Central memory CD4-positive, alpha-beta T cell (primary cell): ENCODE data around the gene RASD2.

Experiments used
- DNase-seq: peaks from one replicate; pipeline ENCODE4 v3.0.0; 2022

Gene RASD2

DNA sequence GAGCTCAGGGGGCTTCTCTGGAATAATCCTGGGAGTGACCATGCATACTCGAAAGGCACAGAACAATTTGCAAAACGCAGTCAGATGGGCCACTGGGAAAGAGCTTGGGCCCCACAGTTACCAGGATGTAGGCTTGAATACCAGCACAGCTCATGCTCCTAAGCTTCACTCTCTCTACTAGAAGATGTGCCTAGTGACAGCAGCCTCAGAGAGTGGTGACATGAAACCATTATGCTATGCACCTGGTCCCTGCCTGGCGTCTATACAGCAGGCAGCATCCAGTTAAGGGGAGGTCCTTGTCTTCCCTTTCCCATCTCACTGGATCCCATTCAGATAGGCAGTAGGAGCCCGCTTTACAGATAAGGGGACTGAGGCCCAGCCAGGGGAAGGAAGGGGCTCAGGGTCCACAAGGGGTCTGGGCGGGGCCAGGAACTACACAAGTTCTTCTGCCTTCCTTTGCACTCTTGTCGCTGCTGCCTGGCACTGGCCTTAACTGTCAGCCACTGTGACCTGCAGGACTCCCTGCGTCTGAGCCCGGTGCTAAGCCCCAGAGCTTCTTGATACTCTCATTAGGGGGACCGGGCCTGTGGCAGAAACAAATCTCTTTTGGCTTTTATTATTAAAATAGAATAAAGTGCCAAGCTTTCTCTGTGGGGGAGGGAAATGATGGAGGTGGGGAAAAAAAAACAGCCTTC is 21.2 kb upstream of the RASD2 start:
- no peak for DNase-seq

DNA sequence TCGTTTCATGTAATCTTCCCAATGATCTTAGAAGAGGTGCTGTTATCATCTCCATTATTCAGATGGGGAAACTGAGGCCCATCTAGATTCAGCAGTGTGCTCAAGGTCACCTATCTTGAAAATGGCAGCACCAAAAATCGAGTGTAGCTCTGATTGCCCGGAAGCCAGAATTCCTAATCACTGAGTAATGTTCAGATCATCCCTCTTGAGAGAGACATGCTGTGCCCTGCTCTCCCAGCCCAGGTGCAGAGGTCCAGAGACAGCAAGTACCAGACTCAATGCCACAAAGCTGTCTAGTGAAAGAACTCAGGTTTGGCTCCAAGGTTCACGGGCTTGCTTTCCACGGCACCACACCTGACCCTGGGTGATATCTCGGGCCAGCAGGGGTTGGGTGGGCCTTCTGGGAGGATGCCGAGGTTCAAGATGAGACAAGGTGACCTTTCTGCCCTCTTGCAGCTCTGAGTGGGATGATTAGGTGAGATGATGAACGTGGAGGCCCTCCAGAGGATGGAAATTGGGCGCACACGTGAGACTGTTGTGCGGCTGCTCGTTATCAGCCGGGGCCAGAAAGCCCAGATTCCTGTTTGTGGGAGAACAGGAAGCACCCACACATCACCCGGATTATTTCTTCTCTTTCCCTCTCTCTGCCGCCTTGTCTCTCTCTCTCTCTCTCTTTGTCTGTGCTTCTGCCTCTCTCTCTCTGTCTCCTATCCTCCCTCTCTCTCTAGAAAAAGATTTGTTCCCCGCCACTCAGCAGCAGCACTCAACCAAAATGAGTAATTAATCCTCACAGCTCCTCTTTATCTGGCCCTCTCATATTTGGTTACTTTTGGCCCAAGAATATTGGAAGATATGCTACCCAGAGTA is 19.0 kb upstream of the RASD2 start:
- no peak for DNase-seq

DNA sequence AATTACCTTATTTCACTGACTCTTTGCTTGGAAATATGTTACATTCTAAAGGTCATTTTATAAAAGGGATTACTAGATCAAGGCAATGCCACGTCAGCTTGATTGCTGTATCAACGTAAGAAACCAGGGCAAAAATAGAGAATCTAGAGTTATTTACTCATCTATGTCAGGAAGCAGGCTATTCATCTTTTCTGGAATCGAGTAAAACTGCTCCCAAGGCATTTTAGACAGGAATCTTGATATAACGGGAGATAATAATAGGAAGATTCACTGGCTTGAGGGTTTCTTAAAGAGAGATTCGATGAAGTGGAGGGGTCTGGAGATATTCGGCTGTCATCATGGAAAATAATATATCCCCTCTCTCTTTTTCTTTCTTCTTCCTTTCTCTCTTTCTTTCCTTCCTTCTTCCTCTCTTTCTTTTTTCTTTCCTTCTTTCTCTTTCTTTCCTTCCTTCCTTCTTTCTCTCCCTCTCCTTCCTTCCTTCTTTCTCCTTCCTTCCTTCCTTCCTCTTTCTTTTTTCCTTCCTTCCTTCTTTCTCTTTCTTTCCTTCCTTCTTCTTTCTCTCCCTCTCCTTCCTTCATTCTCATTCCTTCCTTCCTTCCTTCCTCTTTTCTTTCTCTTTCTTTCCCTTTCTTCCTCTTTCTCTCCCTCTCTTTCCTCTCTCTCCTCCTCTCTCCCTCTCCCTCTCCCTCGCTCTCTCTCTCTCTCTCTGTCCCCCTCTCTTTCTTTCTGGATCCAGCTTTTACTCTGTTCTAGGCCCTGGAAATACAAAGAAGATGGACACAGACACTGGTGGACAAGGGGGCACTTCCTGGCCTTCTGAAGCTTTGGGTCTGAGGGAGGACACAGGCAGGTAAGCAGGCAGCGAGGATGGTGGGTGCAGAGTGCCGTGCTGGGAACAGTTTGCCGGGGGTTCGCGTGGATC is 18.1 kb upstream of the RASD2 start:
- DNase-seq: no peak

DNA sequence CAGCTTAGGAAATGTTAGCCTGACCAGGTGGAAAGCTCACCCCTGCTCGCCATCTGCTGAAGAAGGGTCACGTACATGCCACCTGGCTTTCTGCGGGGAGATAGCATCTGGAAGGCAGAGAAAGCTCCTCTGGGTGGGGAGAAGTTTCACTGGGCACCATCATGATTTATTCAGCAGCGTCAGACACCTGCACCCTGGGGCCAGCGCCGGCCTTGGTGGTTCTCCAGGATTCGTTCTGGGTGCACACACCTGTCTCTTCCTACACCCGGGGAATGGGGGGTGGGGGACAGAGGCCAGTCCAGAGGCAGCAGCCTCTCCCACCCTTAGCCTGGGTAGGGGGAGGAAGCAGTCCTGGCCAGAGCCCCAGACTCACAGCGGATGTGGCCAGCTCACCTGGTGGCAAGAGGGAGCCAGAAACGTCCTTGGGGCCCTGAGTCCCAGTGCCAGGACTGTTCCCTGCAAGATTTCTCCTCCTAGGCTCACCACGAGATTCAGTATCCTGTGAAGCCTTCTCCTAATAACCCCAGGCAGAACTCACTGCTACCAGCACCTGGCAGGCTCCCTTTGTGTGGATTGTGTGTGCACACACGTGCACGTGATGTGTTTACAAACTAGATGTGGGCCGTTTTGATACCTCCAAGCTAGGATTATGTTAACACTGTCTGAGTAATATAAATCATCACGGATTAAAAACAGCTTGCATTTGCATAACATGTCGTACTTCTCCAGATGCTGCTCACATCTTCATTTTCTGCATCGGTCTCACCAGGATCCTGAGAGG is 17.3 kb upstream of the RASD2 start:
- DNase-seq: no peak

DNA sequence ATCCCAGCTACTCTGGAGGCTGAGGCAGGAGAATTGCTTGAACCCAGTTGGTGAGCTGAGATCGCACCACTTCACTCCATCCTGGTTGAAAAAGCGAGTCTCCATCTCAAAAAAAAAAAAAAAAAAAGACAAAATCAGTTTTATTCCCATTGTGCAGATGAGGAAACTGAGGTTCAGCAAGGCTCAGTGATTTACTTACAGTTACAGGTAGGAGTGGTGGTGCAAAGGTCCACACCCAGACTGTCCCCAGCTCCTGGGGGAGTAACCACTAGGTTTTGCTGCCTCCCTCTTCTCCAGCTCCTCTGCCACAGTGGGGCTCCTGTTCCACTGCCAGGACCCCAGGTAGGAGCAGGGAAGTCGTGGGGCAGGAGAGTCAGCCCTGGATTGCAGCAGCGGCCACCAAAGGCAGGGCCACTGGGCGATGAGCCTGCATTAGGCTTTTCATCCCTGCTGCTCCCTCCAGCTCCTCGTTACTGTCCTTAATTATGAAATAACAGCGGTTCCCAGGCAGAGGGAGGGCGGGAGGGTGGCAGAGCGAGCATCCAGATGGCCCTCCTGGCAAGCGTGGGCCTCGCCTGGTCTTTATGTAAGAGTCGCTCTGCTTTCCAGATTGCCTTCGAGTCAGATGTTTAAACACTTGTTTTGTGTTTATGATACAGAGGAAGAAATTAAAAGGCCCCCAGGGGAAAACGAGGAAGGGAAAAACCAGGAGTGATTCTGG is 15.5 kb upstream of the RASD2 start:
- no peak for DNase-seq

DNA sequence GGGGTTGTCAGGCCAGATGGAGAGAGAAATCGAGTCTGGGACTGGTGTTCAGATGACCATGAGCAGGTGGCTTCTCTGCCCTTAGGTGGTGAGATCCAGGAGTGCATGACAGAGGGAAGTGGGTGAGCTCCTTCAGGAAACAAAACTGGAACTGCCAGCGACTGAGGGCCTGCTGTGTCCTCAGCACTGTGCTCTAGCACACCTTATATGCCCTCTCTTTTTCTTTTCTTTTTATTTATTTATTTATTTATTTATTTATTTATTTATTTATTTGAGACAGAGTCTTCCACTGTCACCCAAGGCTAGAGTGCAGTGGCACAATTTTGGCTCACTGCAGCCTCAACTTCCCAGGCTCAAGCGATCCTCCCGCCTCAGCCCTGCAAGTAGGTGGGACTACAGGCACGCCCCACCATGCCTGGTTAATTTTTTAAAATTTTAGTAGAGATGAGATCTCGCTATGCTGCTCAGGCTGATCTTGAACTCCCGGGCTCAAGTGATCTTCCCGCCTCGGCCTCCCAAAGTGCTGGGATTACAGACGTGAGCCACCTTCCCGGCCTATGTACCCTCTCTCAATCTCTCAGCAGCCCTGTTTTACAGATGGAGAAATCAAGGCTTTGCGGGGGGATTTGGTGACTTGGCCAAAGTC is 14.8 kb upstream of the RASD2 start:
- no peak for DNase-seq

DNA sequence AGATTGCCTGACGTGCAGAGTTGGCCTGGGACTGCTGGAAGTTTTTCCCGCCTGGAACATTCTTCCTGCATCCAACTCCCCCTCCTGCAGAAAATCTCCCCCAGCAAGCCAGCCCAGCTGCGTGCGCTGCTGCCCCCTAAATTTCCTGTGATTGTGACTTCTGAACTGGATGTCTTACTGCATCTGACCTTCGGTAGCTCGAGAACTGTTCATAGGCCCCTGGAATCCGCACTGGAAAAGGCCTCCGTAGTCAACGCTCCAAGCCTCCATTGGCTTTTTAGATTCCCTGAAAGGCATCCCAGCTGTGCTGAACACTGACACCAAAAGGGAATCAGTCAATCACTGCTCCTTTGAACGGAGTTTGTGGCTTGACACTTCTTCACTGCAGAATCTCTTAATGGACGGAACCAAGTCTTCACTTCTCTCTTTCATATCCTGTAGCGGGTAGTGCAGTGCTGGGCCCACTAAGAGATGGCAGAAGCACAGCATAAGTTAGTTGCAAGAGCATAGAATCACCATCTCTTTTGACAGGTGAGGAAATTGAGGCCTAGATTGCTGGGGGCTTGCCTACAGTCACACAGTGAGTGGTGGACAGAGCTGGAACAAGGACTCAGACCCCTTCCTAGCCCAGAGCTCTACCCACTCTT is 14.2 kb upstream of the RASD2 start:
- DNase-seq: no peak

DNA sequence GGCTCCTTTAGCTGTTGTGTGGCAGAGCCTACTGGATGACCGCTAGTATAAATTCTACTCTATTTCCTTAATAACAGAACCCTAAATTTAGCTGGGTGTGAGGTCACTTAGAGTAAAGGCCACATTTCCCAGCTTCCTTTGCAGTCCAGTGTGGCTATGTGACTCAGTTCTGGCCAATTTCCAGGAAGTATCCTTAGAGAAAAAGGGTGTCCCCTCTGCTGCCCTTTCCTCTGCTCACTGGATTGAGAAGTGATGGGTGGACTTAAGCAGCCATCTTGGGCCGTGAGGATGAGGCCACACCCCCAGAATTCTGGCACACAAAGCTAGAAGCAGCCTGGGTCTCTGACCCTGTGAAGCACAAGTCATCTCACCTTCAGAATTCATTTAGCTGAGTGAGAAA is 11.7 kb upstream of the RASD2 start:
- DNase-seq: no peak

DNA sequence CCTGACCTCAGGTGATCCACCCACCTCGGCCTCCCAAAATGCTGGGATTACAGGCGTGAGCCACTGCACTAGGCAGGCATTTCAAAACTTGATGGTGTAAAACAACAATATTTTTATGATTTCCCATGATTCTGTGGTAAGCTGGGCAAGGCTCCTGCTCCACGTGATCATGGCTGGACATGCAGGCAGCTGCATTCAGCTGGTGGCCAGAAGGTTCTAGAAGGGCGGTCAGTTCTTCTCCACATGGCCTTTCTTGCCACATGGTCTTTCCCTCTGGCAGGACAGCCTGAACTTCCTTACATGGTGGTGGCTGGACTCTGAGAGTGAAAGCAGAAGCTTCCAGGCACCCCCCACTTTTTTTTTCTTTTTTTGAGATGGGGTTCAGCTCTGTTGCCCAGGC is 9.9 kb upstream of the RASD2 start:
- no peak for DNase-seq

DNA sequence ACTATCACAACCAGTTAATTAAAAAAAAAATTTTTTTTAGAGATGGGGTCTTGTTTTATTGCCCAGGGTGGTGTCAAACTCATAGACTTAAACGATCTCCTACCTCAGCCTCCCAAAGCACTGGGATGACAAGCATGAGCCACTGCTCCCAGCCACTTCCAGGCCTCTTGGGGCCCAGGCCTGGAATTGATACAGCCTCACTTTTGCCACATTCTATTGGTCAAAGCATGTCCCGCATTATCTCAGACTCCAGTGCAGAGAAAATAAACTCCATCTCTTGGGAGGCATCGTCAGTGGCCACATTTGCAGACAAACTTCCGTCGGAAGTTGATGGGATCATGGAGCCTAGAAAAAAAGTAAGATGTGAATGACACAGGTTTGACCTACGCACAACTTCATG is 9.4 kb upstream of the RASD2 start:
- DNase-seq: no peak

DNA sequence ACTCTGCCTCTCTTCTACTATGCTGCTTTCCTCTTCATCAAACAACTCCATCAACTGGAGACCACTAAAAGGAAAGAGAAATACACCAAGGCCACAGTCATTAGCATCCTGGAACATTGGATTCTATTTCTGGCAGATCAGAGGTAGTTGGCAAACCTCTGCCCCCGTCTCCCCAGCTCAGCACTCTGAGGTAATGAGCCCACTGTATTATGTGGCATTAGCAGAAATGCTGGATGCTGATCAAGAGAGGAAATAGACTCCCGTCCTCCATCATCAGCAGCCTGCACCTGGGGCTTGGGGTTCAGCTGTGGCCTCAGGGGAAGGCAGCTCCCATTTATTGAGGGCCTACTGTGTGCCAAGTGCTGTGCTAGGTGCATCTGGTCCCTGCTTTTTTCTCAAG is 9.0 kb upstream of the RASD2 start:
- no peak for DNase-seq

DNA sequence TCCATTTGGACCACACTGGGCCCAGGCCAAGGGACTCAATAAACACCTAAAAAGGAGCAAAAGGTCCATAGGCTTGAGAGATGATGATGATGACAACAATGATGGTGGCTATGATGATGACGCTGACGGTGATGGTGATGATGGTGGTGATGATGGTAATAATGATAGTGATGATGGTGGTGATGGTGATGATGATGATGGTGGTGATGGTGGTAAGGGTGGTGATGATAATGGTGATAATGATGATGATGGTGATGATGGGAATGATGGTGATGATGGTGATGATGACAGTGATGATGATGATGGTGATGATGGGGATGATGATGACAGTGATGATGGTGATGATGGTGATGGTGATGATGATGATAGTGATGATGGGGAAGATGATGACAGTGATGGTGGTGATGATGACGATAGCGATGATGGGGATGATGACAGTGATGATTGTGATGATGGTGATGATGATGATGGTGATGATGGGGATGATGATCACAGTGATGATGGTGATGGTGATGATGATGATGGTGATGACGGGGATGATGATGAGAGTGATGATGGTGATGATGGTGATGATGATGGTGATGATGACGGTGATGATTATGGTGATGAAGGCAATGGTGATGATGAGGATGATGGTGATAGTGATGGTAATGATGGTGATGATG is 7.1 kb upstream of the RASD2 start:
- no peak for DNase-seq

DNA sequence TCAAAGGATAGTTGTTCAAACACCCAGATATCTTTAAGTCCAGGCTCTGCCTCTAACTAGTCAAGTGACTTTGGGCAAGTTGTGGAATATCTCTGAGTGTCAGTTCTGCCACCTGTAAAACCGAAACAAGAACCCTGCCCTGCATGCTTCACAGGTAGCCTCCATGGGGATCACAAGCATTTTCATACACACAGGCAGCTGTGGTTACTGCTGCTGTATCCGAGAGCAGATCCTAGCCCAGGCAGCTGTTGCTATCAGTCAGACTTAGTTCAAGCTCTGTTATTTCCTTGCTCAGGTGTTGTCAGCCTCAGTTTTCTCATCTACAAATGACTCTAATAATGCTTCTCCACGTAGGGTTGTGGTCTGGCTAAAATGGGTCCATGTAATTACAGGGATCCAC is 6.5 kb upstream of the RASD2 start:
- DNase-seq: no peak

DNA sequence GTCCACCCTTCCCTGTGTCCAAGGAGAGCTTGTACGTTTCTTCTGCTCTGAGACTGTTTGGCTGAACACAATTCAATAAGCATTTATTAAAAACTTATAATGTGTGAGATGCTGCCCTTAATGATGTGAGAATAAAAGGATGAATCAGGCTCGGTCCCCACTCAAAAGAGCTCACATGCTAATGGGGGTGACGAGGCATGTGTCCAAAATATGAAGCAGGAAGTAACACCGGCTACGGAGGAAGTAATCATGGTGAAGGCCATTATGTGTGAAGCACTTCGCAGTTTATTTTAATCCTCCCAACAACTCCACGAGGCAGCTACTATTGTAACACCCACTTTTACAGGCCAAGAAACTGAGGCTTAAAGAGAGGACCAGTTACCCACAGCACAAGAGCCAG is 3.4 kb upstream of the RASD2 start:
- DNase-seq: no peak

DNA sequence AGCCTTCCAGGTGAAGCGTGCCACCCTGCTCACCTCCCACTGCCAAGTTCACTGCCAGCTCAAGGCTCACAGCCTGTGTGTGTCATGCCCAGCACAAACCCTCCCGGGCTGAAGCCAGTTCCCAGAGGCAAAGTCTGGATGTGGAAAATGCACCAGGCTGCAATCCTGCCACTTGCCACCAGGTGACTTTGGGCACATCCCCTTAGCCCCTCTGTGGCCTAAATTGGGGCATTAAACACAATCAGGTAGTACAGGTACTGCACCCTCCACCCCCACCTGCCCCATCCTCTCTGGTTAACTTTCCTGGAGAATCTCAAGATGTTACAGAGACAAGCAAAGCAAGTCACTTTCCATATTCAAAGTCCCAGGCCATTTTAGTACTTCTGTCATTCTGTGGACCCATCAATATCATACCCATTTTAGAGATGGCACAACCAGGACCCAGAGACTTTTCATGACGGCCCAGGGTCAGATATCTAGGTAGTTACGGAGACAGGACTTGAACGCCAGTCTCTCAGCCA is 1.8 kb upstream of the RASD2 start:
- DNase-seq: no peak

DNA sequence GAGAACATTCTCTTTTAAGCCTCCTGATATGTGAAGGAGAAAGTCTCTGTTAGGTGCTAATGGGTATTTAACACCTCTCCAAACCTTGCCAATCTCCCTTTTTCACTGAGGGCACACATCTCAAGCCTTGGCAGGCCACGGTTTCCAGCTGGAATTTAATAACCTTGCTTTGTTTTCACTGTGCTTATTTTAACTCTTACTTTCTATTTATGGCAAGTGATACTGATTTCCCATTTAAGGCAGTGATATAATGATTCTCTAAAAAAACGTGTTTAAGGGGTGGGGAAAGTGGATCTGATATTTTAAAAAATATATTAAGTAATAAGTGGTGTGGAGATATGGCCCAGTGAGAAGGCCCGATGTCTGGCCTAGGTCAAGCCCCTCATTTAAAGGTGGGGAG is 1.1 kb upstream of the RASD2 start:
- DNase-seq: no peak

DNA sequence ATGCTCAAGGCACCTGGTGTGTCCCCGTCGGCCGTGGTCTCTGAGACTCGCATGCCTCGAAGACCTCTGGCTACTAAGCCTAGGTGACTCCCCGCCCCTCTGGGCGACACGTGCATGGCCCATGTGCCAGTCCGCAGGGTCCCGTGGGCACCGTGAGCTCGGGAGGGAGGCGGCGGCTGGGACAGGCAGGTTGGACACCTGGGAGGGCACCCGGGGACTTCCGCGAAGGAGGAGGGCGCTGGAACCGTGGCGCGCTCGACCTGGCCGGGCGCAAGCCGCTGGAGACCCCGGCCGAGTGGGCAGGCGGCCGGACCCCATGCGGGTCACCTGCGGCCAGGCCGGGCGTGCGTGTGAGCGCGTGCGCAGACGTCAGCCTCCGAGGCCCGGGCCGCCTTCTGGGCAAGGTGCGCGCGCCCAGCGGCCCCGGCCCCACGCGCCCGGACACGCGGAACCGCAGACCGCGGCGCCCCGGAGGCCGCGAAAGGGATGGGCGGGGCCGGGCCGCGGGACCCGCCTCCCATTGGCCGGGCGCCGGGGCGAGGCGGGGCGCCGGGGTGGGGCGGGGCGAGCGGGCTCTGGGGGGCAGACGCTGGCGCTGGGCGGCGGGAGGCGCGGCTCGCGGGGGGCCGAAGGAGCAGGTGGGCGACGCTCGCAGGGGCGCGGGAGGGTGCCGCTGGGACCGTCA is 579 bp upstream of the RASD2 start:
- DNase-seq: peak; percentile 48

DNA sequence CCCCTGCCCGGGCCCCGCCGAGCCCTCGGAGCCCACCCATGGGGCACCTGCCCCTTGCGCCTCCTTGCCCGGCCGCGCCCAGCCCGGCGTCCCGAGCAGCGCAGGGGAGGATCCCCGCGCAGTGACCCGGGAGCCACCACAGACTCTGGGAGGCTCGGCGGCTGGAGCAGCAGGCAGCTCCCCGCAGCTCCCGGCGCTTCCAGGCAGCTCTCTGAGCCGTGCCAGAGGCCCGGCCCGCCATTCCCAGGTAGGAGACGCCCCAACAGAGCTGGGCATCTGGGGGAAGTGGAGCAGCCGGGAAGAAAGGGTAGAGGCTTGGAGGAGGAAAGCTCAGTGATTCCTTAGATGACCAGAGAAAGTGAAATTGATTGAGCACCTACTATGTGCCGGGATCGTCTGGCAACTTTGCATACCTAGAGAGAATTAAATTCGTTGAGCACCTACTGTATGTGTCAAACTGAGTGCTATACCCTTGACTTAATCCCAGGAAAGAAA is 670 bp downstream of the RASD2 start:
- no peak for DNase-seq
